OCI-LY7 (cell line): ENCODE measurements around the gene SYTL2. TPM values are rescaled to one million over a fixed set of nuclear protein-coding genes. Genes with fewer than 3 reads are reported as not detected.

ENCODE experiments used
- BruUV-seq: library from RNA; stranded (reverse); fragments of 400-500 nt; replicated peaks from 2 replicates; lab custom pipeline; 2021; lab: Mats Ljungman, UMichigan
- CTCF ChIA-PET: fragments of 300-600 bp; sonication (Branson Sonifier 250); formaldehyde crosslinking; loops from one replicate; lab custom pipeline; 2022; ENCODE audit warnings: antibody characterized with exemption; ENCODE audit not compliant: unreplicated experiment; lab: Charles Lee
- POLR2A ChIA-PET: fragments of 300-600 bp; sonication (Branson Sonifier 250); formaldehyde crosslinking; loops from one replicate; lab custom pipeline; 2022; ENCODE audit warnings: antibody characterized with exemption; lab: Charles Lee
- DNase-seq: peaks from one replicate; pipeline ENCODE4 v3.0.0-alpha.2; 2015; ENCODE audit warnings: low spot score
- H2AFZ ChIP-seq: fragments of 200-600 bp; sonication (generic), shearing (Covaris generic); 2 replicates; pipeline ENCODE4 v1.6.1; 2014; ENCODE audit warnings: mild to moderate bottlenecking, antibody characterized with exemption, low read length, moderate library complexity
- H3K27ac ChIP-seq: fragments of 200-600 bp; sonication (generic); 2 replicates; pipeline ENCODE4 v1.5.1; 2014; ENCODE audit warnings: mixed run types, low read depth, mild to moderate bottlenecking, moderate library complexity, low read length, inconsistent platforms; ENCODE audit not compliant: poor library complexity, severe bottlenecking
- H3K36me3 ChIP-seq: fragments of 200-600 bp; sonication (generic); 2 replicates; pipeline ENCODE4 v1.6.1; 2014; ENCODE audit warnings: mild to moderate bottlenecking, antibody characterized with exemption, low read length, moderate library complexity, mixed read lengths; ENCODE audit not compliant: insufficient read depth
- H3K4me1 ChIP-seq: fragments of 200-600 bp; sonication (generic); 2 replicates; pipeline ENCODE4 v1.5.1; 2014; ENCODE audit warnings: mild to moderate bottlenecking, low read length; ENCODE audit not compliant: insufficient read depth, poor library complexity, severe bottlenecking
- H3K4me2 ChIP-seq: fragments of 200-600 bp; sonication (generic); 2 replicates; pipeline ENCODE4 v1.6.1; 2014; ENCODE audit warnings: mild to moderate bottlenecking, low read length
- H3K4me3 ChIP-seq: fragments of 200-600 bp; sonication (generic); 2 replicates; pipeline ENCODE4 v1.5.1; 2014; ENCODE audit warnings: mild to moderate bottlenecking, low read depth, low read length; ENCODE audit not compliant: poor library complexity, severe bottlenecking
- H3K79me2 ChIP-seq: fragments of 200-600 bp; sonication (generic); 2 replicates; pipeline ENCODE4 v1.6.1; 2016; ENCODE audit warnings: low read depth, mild to moderate bottlenecking, low read length, moderate library complexity, mixed read lengths; ENCODE audit not compliant: insufficient read depth
- H3K9me2 ChIP-seq: fragments of 200-600 bp; sonication (generic); 2 replicates; pipeline ENCODE4 v1.6.1; 2016; ENCODE audit warnings: mild to moderate bottlenecking, low read length, mixed read lengths; ENCODE audit not compliant: insufficient read depth
- H3K9me3 ChIP-seq: fragments of 200-600 bp; sonication (generic); 2 replicates; pipeline ENCODE4 v1.6.1; 2014; ENCODE audit warnings: mild to moderate bottlenecking, mixed run types, low read length, mixed read lengths
- H4K20me1 ChIP-seq: fragments of 200-600 bp; sonication (generic); 2 replicates; pipeline ENCODE4 v1.6.1; 2014; ENCODE audit warnings: mild to moderate bottlenecking, antibody characterized with exemption, low read length, moderate library complexity, mixed read lengths; ENCODE audit not compliant: insufficient read depth
- EZH2phosphoT487 ChIP-seq: fragments of 200-600 bp; sonication (generic); IDR thresholded peaks from 2 replicates; pipeline ENCODE4 v1.6.1; 2018; ENCODE audit warnings: low read depth, borderline replicate concordance, mild to moderate bottlenecking, mixed run types, antibody characterized with exemption, low read length, moderate library complexity, mixed read lengths
- intact Hi-C: fragments of 100-400 bp; cut with micrococcal nuclease; formaldehyde crosslinking; loops from one replicate; pipeline ENCODE4 v1.10.0; 2022; ENCODE audit not compliant: unreplicated experiment
- total RNA-seq, 2 experiments: library from RNA; depleted of rRNA in 1 of 2; stranded (reverse); fragments of >200 nt in 1 of 2; shearing (Covaris generic) in 1 of 2; gene quantifications; 2 replicates each; pipeline ENCODE4 v1.2.3, GENCODE V29; 2014 to 2022
- TF ChIP-seq, protein P1 (sequence below): fragments of 200-600 bp; sonication (generic); conservative IDR thresholded peaks from 2 replicates; pipeline ENCODE4 v1.5.1; 2014; ENCODE audit warnings: mild to moderate bottlenecking, antibody characterized with exemption, low read length, moderate library complexity, mixed read lengths

SYTL2 gene
- total RNA-seq, 2 experiments from 2014 or later, result 2.6 to 5.1 TPM

DNA sequence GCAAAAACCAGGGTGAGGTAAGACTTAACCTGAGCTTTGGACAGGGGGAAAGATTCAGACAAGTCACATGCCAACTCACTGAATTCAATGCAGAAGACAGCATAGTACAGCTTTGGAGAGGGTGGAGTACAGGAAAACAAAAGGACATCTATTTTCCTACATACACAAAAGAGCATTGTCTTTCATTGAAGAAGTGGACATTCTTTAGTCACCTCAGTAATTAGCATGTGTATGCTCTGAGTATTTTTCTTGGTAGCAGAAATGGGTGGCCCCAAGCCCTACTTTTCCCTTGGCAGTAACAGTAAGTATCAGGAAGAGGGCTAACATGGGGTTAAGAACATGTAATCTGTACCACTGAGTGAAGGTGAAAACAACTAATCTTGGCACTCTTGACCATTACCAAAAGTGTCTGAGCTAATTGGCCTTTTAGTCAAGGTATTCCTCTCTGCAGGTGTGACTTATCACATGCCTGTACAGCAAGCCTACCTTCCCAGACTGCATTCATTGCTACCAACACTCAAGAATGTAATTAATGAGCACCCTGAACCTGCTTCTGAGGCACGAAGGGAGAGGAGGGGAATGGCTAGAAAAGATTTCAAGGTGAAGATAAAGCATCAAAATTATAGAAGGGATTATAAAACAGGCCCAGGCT lies 33.9 kb downstream of the SYTL2 start:
- Histone ChIP-seq H4K20me1 (no peaks in the 10 kb centered on the region), H2AFZ (no peak overlapping the region), H3K4me3 (no peak overlapping the region), H3K4me1 (no peaks in the 10 kb centered on the region), H3K36me3 (no peaks in the 10 kb centered on the region), H3K9me3 (no peaks in the 10 kb centered on the region), H3K79me2 (no peaks in the 10 kb centered on the region), H3K4me2 (no peak overlapping the region), H3K27ac (no peak overlapping the region), H3K9me2 (no peaks in the 10 kb centered on the region)
- intact Hi-C loops, result no loop called here
- BruUV-seq, result no TSS peak
- DNase-seq, result no peak
- ChIA-PET CTCF (no interaction called here), POLR2A (interaction anchor here (1.7 kb wide), 1 partner anchor 11 kb away, joined by 6 read pairs; no protein-coding TSS in a partner anchor)
- no peak for TF ChIP-seq EZH2phosphoT487

DNA sequence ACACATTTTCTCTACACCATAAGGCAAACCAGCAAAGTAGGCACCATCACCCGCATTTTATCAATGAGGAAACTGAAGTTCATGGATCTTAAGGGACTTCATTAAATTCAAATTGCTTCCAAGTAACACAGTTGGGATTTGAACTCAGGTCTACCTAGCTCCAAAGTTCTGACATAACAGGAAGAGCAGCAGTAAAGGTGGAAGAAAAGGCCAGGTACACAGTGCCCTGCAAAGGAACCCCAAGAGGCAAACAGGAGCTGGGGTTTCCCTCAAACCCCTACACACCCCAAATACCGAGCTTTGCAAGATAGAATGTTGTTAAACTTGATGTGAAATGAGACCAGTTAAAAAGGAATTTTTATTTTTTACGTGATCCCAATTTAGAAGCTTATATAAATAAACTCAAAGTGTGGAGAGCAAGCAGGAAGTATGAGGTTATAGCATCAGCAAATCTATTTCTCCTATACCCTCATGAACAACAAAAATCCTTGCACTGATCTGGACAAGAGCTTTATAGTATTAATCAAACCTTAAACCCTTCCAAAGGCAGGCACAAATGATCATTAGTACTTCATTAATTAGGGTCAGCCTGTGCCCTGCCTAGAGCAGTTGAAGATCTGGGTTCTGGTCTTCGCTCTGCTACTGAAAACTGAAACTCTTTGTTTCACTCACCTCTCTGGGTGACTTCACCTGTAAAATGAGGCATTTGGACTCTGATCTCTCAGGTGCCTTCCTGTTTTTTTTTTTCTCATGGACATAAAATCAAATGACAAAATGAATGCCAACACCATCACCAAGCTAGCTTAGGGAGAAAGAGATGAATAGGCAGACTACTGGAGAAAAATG lies 36.5 kb downstream of the SYTL2 start:
- no peaks in the 10 kb centered on the region for H3K9me3 ChIP-seq
- H3K9me2 ChIP-seq, result no peaks in the 10 kb centered on the region
- no peaks in the 10 kb centered on the region for H3K79me2 ChIP-seq
- intact Hi-C loops, result no loop called here
- no peaks in the 10 kb centered on the region for H3K4me1 ChIP-seq
- H2AFZ ChIP-seq, result no peak overlapping the region
- TF ChIP-seq, protein P1, sequence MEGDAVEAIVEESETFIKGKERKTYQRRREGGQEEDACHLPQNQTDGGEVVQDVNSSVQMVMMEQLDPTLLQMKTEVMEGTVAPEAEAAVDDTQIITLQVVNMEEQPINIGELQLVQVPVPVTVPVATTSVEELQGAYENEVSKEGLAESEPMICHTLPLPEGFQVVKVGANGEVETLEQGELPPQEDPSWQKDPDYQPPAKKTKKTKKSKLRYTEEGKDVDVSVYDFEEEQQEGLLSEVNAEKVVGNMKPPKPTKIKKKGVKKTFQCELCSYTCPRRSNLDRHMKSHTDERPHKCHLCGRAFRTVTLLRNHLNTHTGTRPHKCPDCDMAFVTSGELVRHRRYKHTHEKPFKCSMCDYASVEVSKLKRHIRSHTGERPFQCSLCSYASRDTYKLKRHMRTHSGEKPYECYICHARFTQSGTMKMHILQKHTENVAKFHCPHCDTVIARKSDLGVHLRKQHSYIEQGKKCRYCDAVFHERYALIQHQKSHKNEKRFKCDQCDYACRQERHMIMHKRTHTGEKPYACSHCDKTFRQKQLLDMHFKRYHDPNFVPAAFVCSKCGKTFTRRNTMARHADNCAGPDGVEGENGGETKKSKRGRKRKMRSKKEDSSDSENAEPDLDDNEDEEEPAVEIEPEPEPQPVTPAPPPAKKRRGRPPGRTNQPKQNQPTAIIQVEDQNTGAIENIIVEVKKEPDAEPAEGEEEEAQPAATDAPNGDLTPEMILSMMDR, result no peak
- TF ChIP-seq EZH2phosphoT487, result no peak
- H4K20me1 ChIP-seq, result no peaks in the 10 kb centered on the region
- H3K36me3 ChIP-seq, result no peaks in the 10 kb centered on the region
- no peak for DNase-seq
- no peak overlapping the region for H3K4me2 ChIP-seq
- CTCF ChIA-PET, result no interaction called here
- no peak overlapping the region for H3K4me3 ChIP-seq
- no peak overlapping the region for H3K27ac ChIP-seq
- POLR2A ChIA-PET, result interaction anchor here (0.7 to 1.1 kb wide), 4 partner anchors 7 to 1320 kb away, joined by 3 to 4 read pairs (median 4); no protein-coding TSS in a partner anchor
- BruUV-seq, result no TSS peak

DNA sequence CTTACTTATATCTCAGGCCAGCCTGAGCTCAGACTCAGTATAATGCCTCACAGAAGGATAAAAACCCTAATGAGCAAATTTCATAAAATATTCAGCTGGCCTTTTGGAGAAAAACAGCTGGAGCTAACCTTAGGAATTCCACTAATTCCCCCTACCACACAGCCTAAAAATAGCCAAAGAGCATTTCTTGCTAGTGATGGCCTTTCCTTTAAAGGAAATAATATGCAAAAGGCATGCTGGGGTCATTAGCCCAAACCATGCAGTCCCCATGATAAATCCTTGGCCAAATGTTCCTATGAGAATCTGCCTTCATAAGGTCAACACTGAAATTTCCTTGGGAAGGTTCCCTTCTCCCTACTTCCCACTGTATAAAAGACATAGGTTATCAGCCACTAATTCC lies 38.2 kb downstream of the SYTL2 start:
- no peak for TF ChIP-seq EZH2phosphoT487
- TF ChIP-seq, protein P1, result no peak
- Histone ChIP-seq H3K79me2 (no peaks in the 10 kb centered on the region), H3K27ac (no peak overlapping the region), H2AFZ (no peak overlapping the region), H4K20me1 (no peaks in the 10 kb centered on the region), H3K4me3 (no peak overlapping the region), H3K9me2 (no peaks in the 10 kb centered on the region), H3K4me1 (no peaks in the 10 kb centered on the region), H3K36me3 (no peaks in the 10 kb centered on the region), H3K9me3 (no peaks in the 10 kb centered on the region), H3K4me2 (no peak overlapping the region)
- DNase-seq, result no peak
- intact Hi-C loops, result no loop called here
- ChIA-PET POLR2A (no interaction called here), CTCF (no interaction called here)
- BruUV-seq, result no TSS peak
